Fibroblast of lung (primary cell): Measurements from ENCODE around the gene NEK9. TPM values are rescaled to one million over a fixed set of nuclear protein-coding genes. Genes with fewer than 3 reads are reported as not detected.

Source experiments
- DNase-seq, 2 donors: peaks; one replicate each; pipeline versions ENCODE4 v3.0.0 to v3.0.0-alpha.2; 2010; ENCODE audit warnings: low read depth in 2 of 2
- H2AFZ ChIP-seq: 2 replicates; pipeline ENCODE4 v1.5.1; 2012; ENCODE audit warnings: low read length, control low read depth, inconsistent platforms
- H3K27ac ChIP-seq: 2 replicates; pipeline ENCODE4 v1.5.1; 2011; ENCODE audit warnings: low read length, control low read depth; ENCODE audit not compliant: insufficient read depth
- H3K27me3 ChIP-seq: 2 replicates; pipeline ENCODE4 v1.5.1; 2011; ENCODE audit warnings: mild to moderate bottlenecking, low read length; ENCODE audit not compliant: control insufficient read depth, insufficient read depth
- H3K36me3 ChIP-seq: 2 replicates; pipeline ENCODE4 v1.5.1; 2011; ENCODE audit warnings: low read length; ENCODE audit not compliant: control insufficient read depth, insufficient read depth
- H3K4me1 ChIP-seq: 2 replicates; pipeline ENCODE4 v1.5.1; 2011; ENCODE audit warnings: low read length; ENCODE audit not compliant: control insufficient read depth, insufficient read depth; ENCODE audit errors: extremely low read depth
- H3K4me2 ChIP-seq: 2 replicates; pipeline ENCODE4 v1.5.1; 2011; ENCODE audit warnings: low read length, control low read depth; ENCODE audit not compliant: insufficient read depth; ENCODE audit errors: extremely low read depth
- H3K4me3 ChIP-seq, 4 experiments: fragments of 200-600 bp in 1 of 4; sonication (generic) in 1 of 4; replicated peaks in 1 of 4; 2 replicates each; pipeline ENCODE4 v1.5.1; 2011 to 2016; ENCODE audit warnings: low read length in 4 of 4, low read depth in 3 of 4, mild to moderate bottlenecking in 3 of 4, control low read depth in 2 of 4, inconsistent platforms in 1 of 4, mixed read lengths in 1 of 4; ENCODE audit not compliant: insufficient read depth in 1 of 4; ENCODE audit errors: control extremely low read depth in 1 of 4
- H3K79me2 ChIP-seq: 2 replicates; pipeline ENCODE4 v1.5.1; 2012; ENCODE audit warnings: mild to moderate bottlenecking, low read length, inconsistent platforms; ENCODE audit not compliant: control insufficient read depth, insufficient read depth
- H3K9ac ChIP-seq: 2 replicates; pipeline ENCODE4 v1.5.1; 2011; ENCODE audit warnings: mild to moderate bottlenecking, low read length, control low read depth; ENCODE audit not compliant: insufficient read depth
- H3K9me3 ChIP-seq: 2 replicates; pipeline ENCODE4 v1.5.1; 2012; ENCODE audit warnings: low read depth, low read length; ENCODE audit not compliant: control insufficient read depth, insufficient read depth
- H4K20me1 ChIP-seq: 2 replicates; pipeline ENCODE4 v1.5.1; 2011; ENCODE audit warnings: low read length; ENCODE audit not compliant: control insufficient read depth, insufficient read depth; ENCODE audit errors: extremely low read depth
- CTCF ChIP-seq, 2 donors: IDR thresholded peaks in 1 of 2; conservative IDR thresholded peaks in 1 of 2; 1 replicate in 1 of 2; 2 replicates in 1 of 2; pipeline ENCODE4 v1.5.1; 2011 to 2012; ENCODE audit warnings: low read length in 2 of 2, control low read depth in 1 of 2, inconsistent platforms in 1 of 2, low read depth in 1 of 2, mild to moderate bottlenecking in 1 of 2
- EZH2 ChIP-seq: IDR thresholded peaks from 2 replicates; pipeline ENCODE4 v1.5.1; 2012; ENCODE audit warnings: low read length, control low read depth, mild to moderate bottlenecking; ENCODE audit errors: missing control alignments
- polyA plus RNA-seq, 2 donors: library from polyadenylated mRNA; depleted of rRNA in 1 of 2; stranded (reverse) in 1 of 2; unstranded in 1 of 2; fragments of >200 nt; gene quantifications; 2 replicates each; pipeline ENCODE4 v1.2.1, GENCODE V29; 2011 to 2012; ENCODE audit warnings: missing spikeins in 1 of 2
- total RNA-seq: library from RNA; depleted of rRNA; stranded (reverse); fragments of >200 nt; gene quantifications from 2 replicates; pipeline ENCODE4 v1.2.1, GENCODE V29; 2014

NEK9 gene
- total and polyA plus RNA-seq, 2 donors (not counting 1 experiment from before 2014, with no cell fraction given), result 63.4 to 81.3 TPM

GRCh38 chr14:75051556-75051899 is 75.3 kb downstream of the NEK9 start:
- Histone ChIP-seq H3K27ac (peak overlapping the region; percentile 83), H3K4me3 (peak overlapping the region; percentile 53 to 61 (median 56))
- no peak for DNase-seq

GRCh38 chr14:75050852-75051555 is 75.8 kb downstream of the NEK9 start, which contains the start of gene MLH3:
Gene MLH3 (minus strand): TSS chr14:75051467. CDS start chr14:75049655, 1,812 bp downstream.
- H3K36me3 ChIP-seq, result no peaks in the 10 kb centered on the region
- H3K9me3 ChIP-seq, result no peaks in the 10 kb centered on the region
- H3K27me3 ChIP-seq, result no peaks in the 10 kb centered on the region
- DNase-seq, result peak; percentile 71 to 76
- H3K79me2 ChIP-seq, result no peaks in the 10 kb centered on the region
- H4K20me1 ChIP-seq, result no peaks in the 10 kb centered on the region
- peak within 1 kb of the TSS; percentile 81 for H3K9ac ChIP-seq
- H2AFZ ChIP-seq, result peak within 1 kb of the TSS; percentile 66
- TF ChIP-seq CTCF (conservative IDR thresholded peaks at IDR 0.05 in 1 of 2, IDR thresholded peaks at IDR 0.05 in 1 of 2; ENCODE audit: low read depth in 1 of 2, low read length in 2 of 2) (no peak), EZH2 (no peak)
- peaks cover 2% of the 10 kb centered on the region for H3K4me1 ChIP-seq
- peak within 1 kb of the TSS; percentile 83 for H3K27ac ChIP-seq
- peak within 1 kb of the TSS; percentile 55 to 61 (median 58) for H3K4me3 ChIP-seq
- H3K4me2 ChIP-seq, result peak within 1 kb of the TSS; percentile 80

More at GRCh38 chr14:75051556-75051899, 75.3 kb downstream of the NEK9 start:
- H3K36me3 ChIP-seq, result no peaks in the 10 kb centered on the region
- H4K20me1 ChIP-seq, result no peaks in the 10 kb centered on the region
- no peaks in the 10 kb centered on the region for H3K27me3 ChIP-seq
- H3K4me2 ChIP-seq, result peak overlapping the region; percentile 80
- H3K9ac ChIP-seq, result no peak overlapping the region
- peaks cover 2% of the 10 kb centered on the region for H3K4me1 ChIP-seq
- H3K79me2 ChIP-seq, result no peaks in the 10 kb centered on the region
- no peak for TF ChIP-seq EZH2
- TF ChIP-seq CTCF (conservative IDR thresholded peaks at IDR 0.05 in 1 of 2, IDR thresholded peaks at IDR 0.05 in 1 of 2; ENCODE audit: low read depth in 1 of 2, low read length in 2 of 2), result no peak
- H3K9me3 ChIP-seq, result no peaks in the 10 kb centered on the region
- H2AFZ ChIP-seq, result peak overlapping the region; percentile 66

- Histone ChIP-seq H3K27me3 (no peaks in the 10 kb centered on the region), H3K9me3 (no peaks in the 10 kb centered on the region), H3K4me1 (peaks cover 2% of the 10 kb centered on the region), H3K4me2 (no peak overlapping the region), H3K79me2 (peaks cover 2% of the 10 kb centered on the region), H3K4me3 (peak overlapping the region in 2 of 4 experiments; percentile 19 to 23), H4K20me1 (no peaks in the 10 kb centered on the region), H3K9ac (no peak overlapping the region), H3K36me3 (no peaks in the 10 kb centered on the region), H3K27ac (peak overlapping the region; percentile 43), H2AFZ (no peak overlapping the region)
- peak in 1 of 2 donors; percentile 78 for DNase-seq
- no peak for TF ChIP-seq CTCF (conservative IDR thresholded peaks at IDR 0.05 in 1 of 2, IDR thresholded peaks at IDR 0.05 in 1 of 2; ENCODE audit: low read depth in 1 of 2, low read length in 2 of 2)
- TF ChIP-seq EZH2, result no peak
These were observed 77.1 kb downstream of the NEK9 start for GRCh38 chr14:75049731-75050201.
